ENCODE results near the gene IFITM1. TPM values are rescaled to one million over a fixed set of nuclear protein-coding genes. Genes with fewer than 3 reads are reported as not detected.

Gene IFITM1
- total RNA-seq, 2 experiments from 2014 or later, result 296 to 304 TPM

DNA sequence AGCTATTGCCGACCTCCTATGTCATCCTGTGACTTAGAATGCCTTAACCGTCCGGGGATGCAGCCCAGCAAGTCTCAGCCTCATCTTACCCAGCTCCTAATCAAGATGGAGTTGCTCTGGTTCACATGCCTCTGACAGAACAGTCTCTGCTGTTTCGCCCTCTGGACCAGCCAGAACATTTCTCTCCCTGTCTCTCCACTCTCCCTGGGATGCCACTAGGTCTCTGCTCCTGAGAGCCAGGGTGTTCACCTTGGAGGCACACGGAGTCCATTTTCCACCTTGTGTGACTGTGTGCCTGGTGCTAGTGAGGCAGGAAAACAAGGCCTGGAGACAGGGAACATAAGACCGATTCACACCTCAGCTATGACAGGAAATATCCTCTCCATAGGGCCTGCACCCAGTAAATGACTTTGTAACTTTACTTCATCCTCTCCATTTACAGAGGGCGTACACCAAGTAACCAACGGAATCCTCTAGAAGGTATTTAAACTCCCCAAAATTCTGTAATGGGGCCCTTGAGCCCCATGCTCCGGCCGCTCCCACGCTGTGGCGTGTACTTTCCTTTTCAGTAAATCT is 38.7 kb downstream of the IFITM1 start:
- no peak overlapping the region for H3K4me3 Mint-ChIP-seq
- TF ChIP-seq, protein P1, sequence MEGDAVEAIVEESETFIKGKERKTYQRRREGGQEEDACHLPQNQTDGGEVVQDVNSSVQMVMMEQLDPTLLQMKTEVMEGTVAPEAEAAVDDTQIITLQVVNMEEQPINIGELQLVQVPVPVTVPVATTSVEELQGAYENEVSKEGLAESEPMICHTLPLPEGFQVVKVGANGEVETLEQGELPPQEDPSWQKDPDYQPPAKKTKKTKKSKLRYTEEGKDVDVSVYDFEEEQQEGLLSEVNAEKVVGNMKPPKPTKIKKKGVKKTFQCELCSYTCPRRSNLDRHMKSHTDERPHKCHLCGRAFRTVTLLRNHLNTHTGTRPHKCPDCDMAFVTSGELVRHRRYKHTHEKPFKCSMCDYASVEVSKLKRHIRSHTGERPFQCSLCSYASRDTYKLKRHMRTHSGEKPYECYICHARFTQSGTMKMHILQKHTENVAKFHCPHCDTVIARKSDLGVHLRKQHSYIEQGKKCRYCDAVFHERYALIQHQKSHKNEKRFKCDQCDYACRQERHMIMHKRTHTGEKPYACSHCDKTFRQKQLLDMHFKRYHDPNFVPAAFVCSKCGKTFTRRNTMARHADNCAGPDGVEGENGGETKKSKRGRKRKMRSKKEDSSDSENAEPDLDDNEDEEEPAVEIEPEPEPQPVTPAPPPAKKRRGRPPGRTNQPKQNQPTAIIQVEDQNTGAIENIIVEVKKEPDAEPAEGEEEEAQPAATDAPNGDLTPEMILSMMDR (IDR thresholded peaks at IDR 0.05), result no peak
- intact Hi-C loops (cut with micrococcal nuclease), result no loop called here
- H3K36me3 Mint-ChIP-seq (ENCODE audit: low read depth), result no peaks in the 10 kb centered on the region
- H3K4me1 Mint-ChIP-seq (ENCODE audit: low read depth), result peaks cover 43% of the 10 kb centered on the region
- ChIA-PET POLR2A (interaction anchor here (1.1 kb wide), 1 partner anchor 40 kb away, joined by 3 read pairs; no protein-coding TSS in a partner anchor), CTCF (interaction anchor here (1.4 to 1.5 kb wide), 2 partner anchors 35 to 39 kb away, joined by 3 to 4 read pairs; no protein-coding TSS in a partner anchor)
- H3K27me3 Mint-ChIP-seq, result no peaks in the 10 kb centered on the region
- H3K27ac Mint-ChIP-seq, result no peak overlapping the region
- H3K9me3 Mint-ChIP-seq, result no peaks in the 10 kb centered on the region
- DNase-seq (no peak), ATAC-seq (no peak)

GRCh38 chr11:353179-353873 is 39.5 kb downstream of the IFITM1 start:
- Mint-ChIP-seq H3K4me1 (ENCODE audit: low read depth) (peaks cover 43% of the 10 kb centered on the region), H3K27me3 (no peaks in the 10 kb centered on the region), H3K36me3 (ENCODE audit: low read depth) (no peaks in the 10 kb centered on the region), H3K9me3 (no peaks in the 10 kb centered on the region), H3K4me3 (no peak overlapping the region), H3K27ac (no peak overlapping the region)
- no peak for DNase-seq
- intact Hi-C loops (cut with micrococcal nuclease), result no loop called here
- TF ChIP-seq, protein P1 (IDR thresholded peaks at IDR 0.05), result no peak
- ChIA-PET CTCF (interaction anchor here (0.8 to 2.9 kb wide), 4 partner anchors 23 to 49 kb away, joined by 3 to 15 read pairs (median 4); no protein-coding TSS in a partner anchor), POLR2A (interaction anchor here (1.1 kb wide), 1 partner anchor 41 kb away, joined by 3 read pairs; no protein-coding TSS in a partner anchor)
- no peak for ATAC-seq

DNA sequence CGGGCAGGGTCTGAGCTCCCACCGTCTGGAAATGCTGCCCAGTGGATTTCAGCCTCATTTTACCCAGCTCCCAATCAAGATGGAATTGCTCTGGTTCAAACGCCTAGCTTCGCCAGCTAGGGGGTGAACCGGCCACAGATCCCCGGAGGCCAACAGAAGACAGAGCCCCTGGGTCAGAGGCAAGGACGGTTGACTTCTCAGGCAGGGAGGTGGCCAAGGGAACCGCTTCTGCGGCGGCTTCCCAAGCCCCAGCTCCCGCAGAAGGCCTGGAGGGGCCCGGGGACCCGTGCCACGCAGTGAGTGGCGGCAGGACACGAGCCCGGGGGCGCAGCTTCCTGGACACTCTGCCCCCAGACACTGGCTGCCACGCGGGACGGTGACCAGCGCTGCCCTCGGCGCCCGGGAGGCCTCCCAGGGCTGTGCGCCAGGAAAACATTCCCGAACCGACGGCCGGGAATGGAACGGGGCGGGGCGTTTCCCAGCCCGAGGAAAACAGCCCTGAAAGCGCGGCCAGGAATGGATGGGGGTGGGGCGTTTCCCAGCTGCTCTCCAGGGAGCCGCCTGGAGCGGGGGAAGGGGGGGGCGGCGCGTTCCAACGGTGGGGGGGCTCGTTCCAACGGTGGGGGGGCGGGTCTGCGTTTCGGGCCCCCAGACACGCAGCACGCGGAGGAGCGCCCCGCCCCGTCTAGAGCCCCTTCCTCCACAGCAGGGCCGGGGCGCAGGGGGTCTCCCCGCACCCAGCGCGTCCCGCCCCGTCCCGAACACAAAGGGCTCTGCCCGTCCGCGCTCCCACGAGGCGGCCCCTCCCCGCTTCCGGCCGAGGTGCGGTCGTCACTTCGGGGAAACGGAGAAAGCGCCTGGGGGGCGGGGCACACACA is 42.0 kb downstream of the IFITM1 start:
- H3K27me3 Mint-ChIP-seq, result no peaks in the 10 kb centered on the region
- H3K9me3 Mint-ChIP-seq, result no peaks in the 10 kb centered on the region
- intact Hi-C loops (cut with micrococcal nuclease), result no loop called here
- TF ChIP-seq, protein P1 (IDR thresholded peaks at IDR 0.05), result no peak
- ATAC-seq (peak; percentile 72), DNase-seq (peak; percentile 91)
- H3K4me3 Mint-ChIP-seq, result peak overlapping the region; percentile 83
- peak overlapping the region; percentile 96 for H3K27ac Mint-ChIP-seq
- H3K4me1 Mint-ChIP-seq (ENCODE audit: low read depth), result peaks cover 42% of the 10 kb centered on the region
- CTCF ChIA-PET, result interaction anchor here (0.9 to 2.9 kb wide), 10 partner anchors 8 to 105 kb away, joined by 3 to 26 read pairs (median 10); no protein-coding TSS in a partner anchor
- no peaks in the 10 kb centered on the region for H3K36me3 Mint-ChIP-seq (ENCODE audit: low read depth)
- POLR2A ChIA-PET, result interaction anchor here (0.6 to 2.4 kb wide), 27 partner anchors 10 to 149 kb away, joined by 3 to 47 read pairs (median 5); partner anchors contain the start of genes ANO9, BET1L, IFITM3 and PGGHG

DNA sequence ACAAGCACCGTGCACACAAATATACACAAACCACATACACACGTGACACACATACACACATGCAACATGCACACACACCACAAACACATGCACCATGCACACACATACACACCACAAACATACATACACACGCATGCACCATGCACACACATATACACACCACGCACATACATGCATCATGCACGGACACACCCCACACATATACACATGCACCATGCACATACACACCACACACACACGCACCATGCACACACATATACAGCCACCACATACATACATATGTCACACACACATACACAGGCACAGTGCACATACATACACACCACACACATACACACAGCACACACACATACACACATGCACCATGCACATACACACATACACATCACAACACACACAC is 42.8 kb downstream of the IFITM1 start:
- no peak for ATAC-seq
- ChIA-PET CTCF (interaction anchor here (2.1 to 2.4 kb wide), 2 partner anchors 17 to 40 kb away, joined by 18 to 26 read pairs; no protein-coding TSS in a partner anchor), POLR2A (interaction anchor here (1.2 to 2.4 kb wide), 10 partner anchors 29 to 150 kb away, joined by 3 to 47 read pairs (median 8); partner anchors contain the start of genes BET1L, IFITM3, PSMD13 and RIC8A)
- Mint-ChIP-seq H3K4me3 (no peak overlapping the region), H3K4me1 (ENCODE audit: low read depth) (peaks cover 35% of the 10 kb centered on the region), H3K36me3 (ENCODE audit: low read depth) (no peaks in the 10 kb centered on the region), H3K9me3 (no peaks in the 10 kb centered on the region), H3K27me3 (no peaks in the 10 kb centered on the region), H3K27ac (no peak overlapping the region)
- TF ChIP-seq, protein P1 (IDR thresholded peaks at IDR 0.05), result no peak
- intact Hi-C loops (cut with micrococcal nuclease), result no loop called here
- no peak for DNase-seq
